Erythroblast (primary cell): ENCODE measurements around the gene CEP43.

ENCODE experiments used
- DNase-seq, 2 experiments: peaks; one replicate each; lab custom pipeline; 2025; lab: John Stamatoyannopoulos, UW
- GATA1 ChIP-seq: IDR thresholded peaks from 2 replicates; pipeline ENCODE4 v1.6.1; 2011; ENCODE audit warnings: low read depth, mild to moderate bottlenecking, control low read depth, low read length, moderate library complexity
- POLR2A ChIP-seq: IDR thresholded peaks from 2 replicates; pipeline ENCODE4 v1.6.1; 2011; ENCODE audit warnings: mild to moderate bottlenecking, low read length

CEP43 gene

GRCh38 chr6:166999145-166999883 is at the start of gene CEP43:
CEP43 (plus strand) TSS chr6:166999397; CDS start chr6:166999413, 16 bp downstream.
- TF ChIP-seq POLR2A (peak; percentile 83), GATA1 (no peak)
- DNase-seq: peak; percentile 96 to 98

- TF ChIP-seq GATA1: no peak
- TF ChIP-seq POLR2A: no peak
- no peak for DNase-seq
Observed at GRCh38 chr6:166949528-166950442, 49.4 kb upstream of the CEP43 start.

GRCh38 chr6:166950443-166950821 is 48.8 kb upstream of the CEP43 start:
- TF ChIP-seq POLR2A (no peak), GATA1 (no peak)
- DNase-seq: peak in 1 of 2 experiments; percentile 22

- peak; percentile 71 to 81 for DNase-seq
Observed at GRCh38 chr6:166950892-166951669, 48.1 kb upstream of the CEP43 start.

GRCh38 chr6:166951670-166952060 is 47.5 kb upstream of the CEP43 start:
- no peak for DNase-seq
- TF ChIP-seq GATA1: no peak
- no peak for TF ChIP-seq POLR2A

GRCh38 chr6:166952121-166952520 is 47.1 kb upstream of the CEP43 start:
- no peak for DNase-seq
- TF ChIP-seq GATA1: no peak
- TF ChIP-seq POLR2A: no peak

GRCh38 chr6:166952567-166953486 is 46.4 kb upstream of the CEP43 start:
- DNase-seq: no peak
- TF ChIP-seq GATA1: no peak
- no peak for TF ChIP-seq POLR2A

GRCh38 chr6:166954118-166954713 is 45.0 kb upstream of the CEP43 start:
- TF ChIP-seq POLR2A (no peak), GATA1 (no peak)
- DNase-seq: no peak

- TF ChIP-seq POLR2A: no peak
- no peak for TF ChIP-seq GATA1
- DNase-seq: peak; percentile 20 to 32
Observed at GRCh38 chr6:166955121-166955864, 43.9 kb upstream of the CEP43 start.

- DNase-seq: no peak
- TF ChIP-seq POLR2A: no peak
- TF ChIP-seq GATA1: no peak
Observed at GRCh38 chr6:166955865-166956443, 43.2 kb upstream of the CEP43 start.

GRCh38 chr6:166956444-166957086 is 42.6 kb upstream of the CEP43 start, which contains the start of gene RNASET2:
RNASET2 (minus strand) TSS chr6:166956550; CDS start chr6:166956182, 368 bp downstream.
- peak; percentile 93 to 96 for DNase-seq
- TF ChIP-seq POLR2A (no peak), GATA1 (no peak)
